DMS53 treated with DMSO at 0.1 percent for 48 hours (cell line): Measurements from ENCODE around the gene ADAM15.

Experiments used
- DNase-seq: peaks from one replicate; lab custom pipeline; 2025; ENCODE audit not compliant: unreplicated experiment; lab: John Stamatoyannopoulos, UW

The ADAM15 gene

GRCh38 chr1:155070158-155070621 is 19.1 kb downstream of the ADAM15 start:
- no peak for DNase-seq

GRCh38 chr1:155070721-155071569 is 19.8 kb downstream of the ADAM15 start:
- DNase-seq = peak; percentile 70

DNA sequence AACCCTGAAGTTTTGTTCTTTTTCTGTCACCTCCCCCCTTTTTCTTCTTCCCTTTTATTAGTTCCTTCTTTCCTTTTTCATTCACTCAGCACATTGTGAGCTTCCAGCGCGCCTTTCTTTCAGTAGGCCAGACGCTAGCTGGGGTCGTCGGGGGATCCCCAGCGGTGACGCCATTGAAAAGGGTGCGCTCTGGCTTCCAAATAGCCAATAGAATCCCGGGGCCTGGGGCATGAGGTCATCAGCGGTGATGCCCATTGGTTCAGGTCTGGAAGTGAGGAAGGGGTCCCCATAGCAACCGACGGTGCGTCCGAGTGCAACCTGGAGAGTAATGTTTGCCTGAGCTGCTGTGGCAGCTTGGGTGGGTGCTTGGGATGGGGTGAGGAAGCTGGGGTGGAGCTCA is 20.6 kb downstream of the ADAM15 start:
- no peak for DNase-seq

DNA sequence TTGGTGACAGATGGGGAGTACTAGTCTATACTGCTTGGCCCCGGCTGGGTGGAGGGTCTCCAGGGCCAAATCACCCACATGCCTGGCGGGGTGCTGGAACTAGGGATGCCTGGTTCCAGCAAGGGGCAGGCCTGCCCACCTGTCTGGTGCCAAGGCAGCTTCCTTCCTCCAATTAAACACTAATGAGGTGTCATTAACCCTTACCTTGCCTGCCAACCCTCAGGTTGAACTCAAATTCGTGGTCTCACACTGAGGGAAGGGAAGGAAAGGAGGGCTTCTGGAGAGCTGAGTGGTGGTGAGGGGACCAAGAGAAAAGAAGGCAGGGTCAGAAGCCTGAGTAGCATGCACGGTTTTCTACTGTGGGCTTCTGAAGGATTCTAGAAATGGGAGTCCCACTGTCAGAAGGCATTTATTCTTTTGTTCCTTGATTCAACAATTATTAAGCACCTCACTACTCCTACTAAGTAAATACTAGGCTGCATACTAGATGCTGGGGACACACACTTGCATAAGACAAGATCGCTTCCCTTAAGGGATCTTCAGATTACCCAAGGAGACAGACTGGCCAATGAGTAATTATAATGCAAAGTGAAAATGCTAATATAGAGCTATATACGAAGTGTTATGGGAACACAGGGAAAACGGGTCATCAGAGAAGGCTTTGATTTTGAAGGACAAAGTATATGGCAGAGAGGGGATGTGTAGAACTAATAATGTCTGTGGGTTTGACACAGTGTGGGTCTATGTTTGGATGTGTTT is 21.6 kb downstream of the ADAM15 start:
- no peak for DNase-seq

- DNase-seq = no peak
These were observed 22.5 kb downstream of the ADAM15 start for GRCh38 chr1:155073377-155074242.

DNA sequence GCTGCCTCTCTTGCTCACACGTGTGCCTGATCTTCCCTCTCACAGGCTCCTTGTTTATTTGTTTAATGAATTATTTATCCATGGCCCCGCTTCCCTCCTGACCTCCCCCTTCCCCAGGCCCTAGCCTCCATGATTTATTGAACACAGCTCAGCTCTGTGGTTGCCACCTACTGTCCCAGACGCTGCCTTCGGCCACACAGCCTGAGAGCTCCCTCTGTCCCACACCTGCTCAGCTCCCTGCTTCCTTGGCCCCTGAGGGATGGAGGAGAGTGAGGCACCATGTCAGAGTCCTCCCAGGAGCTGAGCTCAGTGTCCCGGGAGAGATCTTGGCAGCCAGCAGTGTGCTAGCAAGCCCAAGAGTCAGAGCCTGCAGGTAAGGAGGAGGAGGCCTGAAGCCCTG is 24.4 kb downstream of the ADAM15 start:
- no peak for DNase-seq

- no peak for DNase-seq
These were observed 25.3 kb downstream of the ADAM15 start for GRCh38 chr1:155076371-155076770.

GRCh38 chr1:155077346-155077745 is 26.2 kb downstream of the ADAM15 start:
- no peak for DNase-seq

GRCh38 chr1:155077758-155078445 is 26.8 kb downstream of the ADAM15 start:
- no peak for DNase-seq

DNA sequence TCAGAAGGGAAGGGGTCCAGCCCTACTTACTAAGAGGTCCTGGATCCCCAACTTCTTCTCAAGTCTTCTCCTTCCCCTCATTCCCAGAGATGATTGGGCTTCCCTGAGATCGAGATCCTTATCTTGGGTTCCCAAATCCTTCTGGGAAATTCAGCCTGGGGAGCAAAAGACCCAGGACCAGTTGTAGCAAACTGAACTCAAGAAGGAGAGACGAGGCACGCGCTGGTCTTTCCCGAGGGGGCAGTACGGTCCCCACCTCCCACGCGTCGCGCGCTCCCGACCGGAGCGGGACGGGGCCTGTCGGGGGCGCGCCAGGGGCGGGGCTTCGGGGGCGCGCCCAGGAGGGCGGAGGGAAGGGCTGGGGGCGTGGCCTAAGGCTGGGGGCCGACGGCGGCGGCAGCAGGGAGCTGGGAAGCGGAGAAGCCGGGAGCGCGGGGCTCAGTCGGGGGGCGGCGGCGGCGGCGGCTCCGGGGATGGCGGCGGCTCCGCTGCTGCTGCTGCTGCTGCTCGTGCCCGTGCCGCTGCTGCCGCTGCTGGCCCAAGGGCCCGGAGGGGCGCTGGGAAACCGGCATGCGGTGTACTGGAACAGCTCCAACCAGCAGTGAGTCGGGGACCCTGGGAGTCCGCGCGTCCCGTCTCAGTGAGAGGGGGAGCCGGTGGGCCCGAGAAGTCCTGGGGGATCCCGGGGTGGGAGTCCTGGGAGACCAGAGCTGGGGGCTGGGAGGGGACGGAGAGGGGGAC is 27.5 kb downstream of the ADAM15 start, which contains the start of gene EFNA3:
EFNA3 (plus strand) TSS at position 369 of the 741 bp plus-strand sequence; CDS start at position 474, 105 bp downstream.
- peak; percentile 8 for DNase-seq

- peak; percentile 25 for DNase-seq
These were observed 28.0 kb downstream of the ADAM15 start for GRCh38 chr1:155079210-155079486.

DNA sequence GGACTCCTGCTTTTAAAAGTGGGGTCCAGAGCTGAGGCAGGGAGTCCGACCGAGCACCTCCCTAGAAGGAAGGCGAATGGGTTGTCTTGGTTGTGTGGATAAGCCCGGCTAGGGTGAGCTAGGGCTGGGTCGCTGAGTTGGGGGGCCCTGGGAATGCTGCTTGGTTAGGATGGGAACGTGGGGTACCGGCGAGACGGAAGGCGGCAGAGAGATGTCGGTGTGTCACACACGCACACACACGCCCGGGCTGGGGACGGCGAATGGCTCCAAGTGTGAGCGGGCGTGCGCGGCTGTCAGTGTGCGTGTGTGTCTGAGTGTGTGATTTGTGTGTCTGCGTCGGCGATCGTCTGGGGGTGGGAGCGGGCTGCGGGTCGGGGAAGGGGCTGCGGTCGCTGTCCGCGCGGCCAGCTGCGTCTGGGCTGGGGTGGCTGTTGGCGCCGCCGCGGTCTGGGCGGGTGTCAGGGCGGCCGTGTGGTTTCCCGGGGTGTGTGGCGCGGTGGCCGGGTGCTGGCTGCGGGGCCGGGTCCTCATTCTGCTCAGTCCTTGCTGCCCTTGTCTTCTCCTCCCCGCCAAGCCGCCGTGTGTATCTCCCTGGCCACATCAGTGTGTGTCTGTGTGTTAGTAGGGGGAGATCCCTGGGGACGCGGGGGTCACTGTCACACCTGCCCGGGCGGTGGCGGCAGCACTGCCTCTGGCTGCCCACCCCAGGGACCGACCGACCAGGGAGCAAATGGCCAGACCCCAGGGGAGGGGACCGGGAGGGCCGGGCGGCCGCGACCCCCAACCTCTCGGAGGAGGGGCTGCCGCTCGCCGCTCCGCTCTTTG is 28.6 kb downstream of the ADAM15 start:
- peak; percentile 11 for DNase-seq

DNA sequence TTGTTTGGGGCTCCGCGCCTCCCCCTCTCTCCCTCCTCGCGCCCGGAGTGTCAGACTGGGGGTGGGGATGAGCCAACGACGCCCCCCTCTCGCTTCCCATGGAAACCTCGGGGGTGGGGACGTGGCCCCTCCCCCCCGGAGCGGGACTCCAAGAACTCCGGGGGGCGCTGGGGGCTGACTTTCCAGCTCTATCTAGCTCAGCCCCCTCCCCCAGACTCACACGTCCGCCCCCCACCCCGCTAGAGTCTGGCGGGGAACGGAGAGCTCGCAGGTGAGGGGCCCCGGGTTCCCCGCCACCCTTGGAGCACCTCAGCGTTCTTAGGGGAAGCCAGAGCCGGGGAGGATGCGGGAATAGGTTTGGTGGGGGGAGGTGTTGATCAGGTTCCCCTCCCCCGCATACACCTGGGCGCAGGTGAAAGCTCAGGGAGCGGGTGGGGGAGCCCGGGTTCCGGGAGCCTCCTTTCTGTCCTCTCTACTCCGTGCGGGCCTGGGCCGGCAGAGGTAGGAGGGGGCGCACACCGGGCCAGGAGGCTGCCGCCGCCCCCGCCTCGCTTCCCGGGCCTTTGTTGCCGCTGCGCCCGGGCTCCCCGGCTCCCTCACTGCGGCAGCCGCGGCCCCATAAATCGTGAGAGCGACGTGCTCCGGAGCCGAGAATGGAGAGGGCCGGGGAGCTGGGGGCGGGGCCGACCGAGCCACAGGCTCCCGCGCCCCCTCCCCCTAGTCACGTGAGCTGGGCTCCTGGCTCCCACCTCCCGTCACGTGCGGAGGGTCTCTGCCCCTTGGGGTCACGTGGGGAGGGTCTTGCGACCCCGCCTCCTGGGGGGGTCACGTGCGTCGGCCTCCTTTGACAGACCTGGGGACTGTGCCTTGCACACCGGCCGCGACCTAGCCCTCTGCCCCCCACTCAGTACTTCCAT is 29.5 kb downstream of the ADAM15 start:
- DNase-seq = peak; percentile 22

GRCh38 chr1:155081472-155082300 is 30.6 kb downstream of the ADAM15 start:
- peak; percentile 33 for DNase-seq

- DNase-seq = peak; percentile 22
These were observed 31.4 kb downstream of the ADAM15 start for GRCh38 chr1:155082301-155083051.

DNA sequence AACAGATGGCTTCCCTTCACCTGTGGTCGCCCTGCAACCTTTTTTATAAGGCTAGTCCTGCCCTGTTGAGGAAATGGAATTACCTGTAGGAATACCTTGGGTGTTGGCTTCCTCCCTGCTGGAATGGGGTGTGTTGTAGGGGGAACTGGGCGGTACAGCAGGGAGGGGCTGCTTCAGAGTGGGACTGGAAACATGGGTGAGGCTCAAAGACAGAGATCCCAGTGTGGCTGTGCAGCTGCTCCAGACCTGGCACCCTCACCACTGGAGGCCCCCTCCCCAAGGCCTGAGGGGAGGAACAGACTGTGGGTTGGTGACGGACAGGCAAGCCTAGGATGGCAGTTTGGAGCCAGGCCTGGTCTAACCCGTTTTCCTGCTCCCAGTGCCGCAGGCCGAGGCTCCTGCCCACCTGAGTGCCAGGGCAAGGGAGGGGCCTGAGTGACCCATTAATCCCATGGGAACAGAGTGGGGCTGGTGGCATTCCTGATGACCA is 32.0 kb downstream of the ADAM15 start:
- no peak for DNase-seq
